Measurements from ENCODE around the gene RAB44.
"Not testable (repeated sequence)": the region's sequence is repeated elsewhere in the genome, so short reads cannot be mapped to it uniquely, and the experiment has no call there.

RAB44 gene

DNA sequence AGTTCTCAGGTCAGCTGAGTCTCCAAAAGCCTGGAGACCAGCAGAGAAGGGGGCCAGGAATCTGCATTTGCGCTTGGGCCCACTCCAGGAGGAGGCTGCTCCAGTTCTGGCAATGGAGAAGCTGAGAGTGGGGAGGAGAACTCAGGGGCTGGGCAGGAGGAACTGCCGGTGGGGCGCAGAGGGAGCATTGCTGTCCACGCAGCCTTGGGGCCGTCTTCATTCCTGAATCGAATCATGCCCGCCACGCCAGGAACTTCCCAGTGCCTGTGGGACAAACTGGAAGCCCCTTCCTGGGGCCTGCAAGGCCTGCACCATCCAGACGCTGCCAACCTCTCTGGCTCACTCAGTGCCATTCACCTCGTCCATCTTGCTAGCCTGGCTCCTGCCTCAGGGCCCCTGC lies 16.9 kb downstream of the RAB44 start:
- in situ Hi-C loops (cut with HindIII; ENCODE audit: low pct_unique_long_range_greater_than_20kb, low sequenced_read_pairs), result no loop called here
- no peak for TF ChIP-seq JUND (IDR thresholded peaks at IDR 0.05; ENCODE audit: low read depth)
- DNase-seq (ENCODE audit: low read depth in 1 of 2, low spot score in 1 of 2), result no peak

GRCh38 chr6:36715469-36715868 lies 17.8 kb downstream of the RAB44 start:
- TF ChIP-seq JUND (IDR thresholded peaks at IDR 0.05; ENCODE audit: low read depth), result no peak
- in situ Hi-C loops (cut with HindIII; ENCODE audit: low pct_unique_long_range_greater_than_20kb, low sequenced_read_pairs), result no loop called here
- no peak for DNase-seq (ENCODE audit: low read depth in 1 of 2, low spot score in 1 of 2)

DNA sequence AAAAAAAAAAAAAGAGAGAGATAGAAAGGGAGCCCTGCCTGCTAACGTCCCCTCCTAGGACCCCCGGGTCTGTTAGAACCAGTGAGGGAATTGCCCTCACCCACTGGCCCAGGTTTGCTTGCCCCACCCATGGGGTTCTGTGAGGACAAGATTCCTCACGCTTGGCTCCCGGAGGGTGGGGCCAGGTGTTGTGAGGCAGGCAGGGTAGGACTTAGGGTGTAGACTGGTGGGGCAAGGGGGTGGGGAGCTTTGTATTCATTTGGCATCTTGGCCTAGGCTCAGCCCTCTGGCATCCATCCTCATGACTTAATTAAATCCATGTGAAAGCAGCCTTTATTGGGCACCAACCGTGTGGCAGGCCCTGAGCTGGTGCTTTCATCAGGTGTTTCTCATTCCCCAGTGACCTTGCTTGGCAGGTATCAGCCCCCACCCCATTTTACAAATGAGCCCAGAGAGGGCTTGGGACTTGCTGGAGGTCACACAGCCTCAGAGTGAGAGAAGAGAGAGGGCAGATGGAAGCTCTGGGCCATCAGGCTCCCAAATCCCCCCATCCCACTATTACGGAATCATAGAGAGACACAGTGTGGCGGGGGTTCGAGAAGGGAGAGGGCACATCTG lies 19.0 kb downstream of the RAB44 start:
- DNase-seq (ENCODE audit: low read depth in 1 of 2, low spot score in 1 of 2), result no peak
- no peak for TF ChIP-seq JUND (IDR thresholded peaks at IDR 0.05; ENCODE audit: low read depth)
- in situ Hi-C loops (cut with HindIII; ENCODE audit: low pct_unique_long_range_greater_than_20kb, low sequenced_read_pairs), result no loop called here

DNA sequence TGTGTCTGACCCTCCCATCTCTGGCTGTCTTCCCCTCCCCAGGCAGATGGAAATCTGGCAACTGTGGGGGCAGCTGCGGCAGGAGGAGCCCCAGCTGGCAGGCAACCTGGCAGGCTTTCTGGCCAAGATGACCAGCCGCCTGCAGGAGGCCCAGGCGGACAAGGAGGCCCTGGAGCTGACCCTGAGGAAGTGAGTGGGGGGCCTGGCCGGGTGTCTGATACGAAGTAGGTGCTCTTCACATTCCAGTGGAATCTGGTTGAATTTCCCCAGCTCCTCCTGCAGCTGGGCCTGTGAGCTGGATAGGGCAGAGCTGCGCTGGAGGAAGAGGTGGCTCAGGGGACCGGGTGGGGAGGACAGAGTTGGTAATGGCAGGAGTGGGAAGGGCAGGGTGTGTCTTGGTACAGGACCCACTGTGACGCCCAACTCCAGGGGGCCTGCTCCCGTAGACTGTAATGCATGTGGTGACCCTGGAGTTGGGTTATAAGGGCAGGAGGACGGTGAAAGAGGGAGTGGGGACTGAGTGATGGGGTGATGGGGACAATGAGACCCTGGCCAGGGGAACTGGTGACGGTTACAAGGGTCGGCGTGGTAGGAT lies 19.7 kb downstream of the RAB44 start:
- DNase-seq (ENCODE audit: low read depth in 1 of 2, low spot score in 1 of 2), result no peak
- in situ Hi-C loops (cut with HindIII; ENCODE audit: low pct_unique_long_range_greater_than_20kb, low sequenced_read_pairs), result no loop called here

DNA sequence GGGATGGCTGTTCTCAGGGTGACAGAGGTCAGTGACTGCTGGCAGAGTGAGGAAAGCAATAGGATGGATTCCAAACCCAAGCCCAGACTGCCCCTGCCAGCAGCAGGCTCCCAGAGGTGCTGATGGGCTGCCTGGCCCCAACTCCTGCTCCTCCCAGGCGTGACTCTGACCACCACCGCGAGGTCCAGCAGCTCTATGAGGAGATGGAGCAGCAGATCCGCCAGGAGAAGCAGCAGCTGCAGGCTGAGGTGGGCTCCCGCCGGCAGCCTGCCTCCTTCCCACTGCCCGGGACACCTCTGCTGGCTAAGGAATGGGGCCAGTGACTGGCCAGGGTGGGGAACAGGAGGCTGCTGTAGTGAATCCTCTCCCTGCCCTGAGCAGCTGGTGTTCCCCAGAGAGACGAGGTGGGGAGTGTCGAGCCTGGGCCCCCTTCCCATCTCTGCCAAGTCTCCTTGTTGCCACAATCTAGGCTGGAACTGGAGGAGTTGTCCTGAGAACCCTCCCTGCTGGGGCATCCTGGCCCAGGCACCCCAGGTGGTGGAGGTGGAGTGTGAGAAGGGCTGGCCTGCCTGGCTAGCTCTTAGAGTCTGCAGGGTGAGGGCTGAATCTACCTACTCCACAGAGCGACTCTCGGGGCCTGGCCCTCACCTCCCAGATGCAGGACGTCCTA lies 20.4 kb downstream of the RAB44 start:
- DNase-seq (ENCODE audit: low read depth in 1 of 2, low spot score in 1 of 2), result no peak
- TF ChIP-seq JUND (IDR thresholded peaks at IDR 0.05; ENCODE audit: low read depth), result no peak
- in situ Hi-C loops (cut with HindIII; ENCODE audit: low pct_unique_long_range_greater_than_20kb, low sequenced_read_pairs), result no loop called here

More for the DNA sequence above, 19.7 kb downstream of the RAB44 start:
- TF ChIP-seq JUND (IDR thresholded peaks at IDR 0.05; ENCODE audit: low read depth), result no peak

- DNase-seq (ENCODE audit: low read depth in 1 of 2, low spot score in 1 of 2), result no peak
- in situ Hi-C loops (cut with HindIII; ENCODE audit: low pct_unique_long_range_greater_than_20kb, low sequenced_read_pairs), result no loop called here
- TF ChIP-seq JUND (IDR thresholded peaks at IDR 0.05; ENCODE audit: low read depth), result no peak
Observed at GRCh38 chr6:36718560-36718959, 20.9 kb downstream of the RAB44 start.

- in situ Hi-C loops (cut with HindIII; ENCODE audit: low pct_unique_long_range_greater_than_20kb, low sequenced_read_pairs), result no loop called here
- TF ChIP-seq JUND (IDR thresholded peaks at IDR 0.05; ENCODE audit: low read depth), result no peak
Observed at GRCh38 chr6:36719126-36719525, 21.5 kb downstream of the RAB44 start.

DNA sequence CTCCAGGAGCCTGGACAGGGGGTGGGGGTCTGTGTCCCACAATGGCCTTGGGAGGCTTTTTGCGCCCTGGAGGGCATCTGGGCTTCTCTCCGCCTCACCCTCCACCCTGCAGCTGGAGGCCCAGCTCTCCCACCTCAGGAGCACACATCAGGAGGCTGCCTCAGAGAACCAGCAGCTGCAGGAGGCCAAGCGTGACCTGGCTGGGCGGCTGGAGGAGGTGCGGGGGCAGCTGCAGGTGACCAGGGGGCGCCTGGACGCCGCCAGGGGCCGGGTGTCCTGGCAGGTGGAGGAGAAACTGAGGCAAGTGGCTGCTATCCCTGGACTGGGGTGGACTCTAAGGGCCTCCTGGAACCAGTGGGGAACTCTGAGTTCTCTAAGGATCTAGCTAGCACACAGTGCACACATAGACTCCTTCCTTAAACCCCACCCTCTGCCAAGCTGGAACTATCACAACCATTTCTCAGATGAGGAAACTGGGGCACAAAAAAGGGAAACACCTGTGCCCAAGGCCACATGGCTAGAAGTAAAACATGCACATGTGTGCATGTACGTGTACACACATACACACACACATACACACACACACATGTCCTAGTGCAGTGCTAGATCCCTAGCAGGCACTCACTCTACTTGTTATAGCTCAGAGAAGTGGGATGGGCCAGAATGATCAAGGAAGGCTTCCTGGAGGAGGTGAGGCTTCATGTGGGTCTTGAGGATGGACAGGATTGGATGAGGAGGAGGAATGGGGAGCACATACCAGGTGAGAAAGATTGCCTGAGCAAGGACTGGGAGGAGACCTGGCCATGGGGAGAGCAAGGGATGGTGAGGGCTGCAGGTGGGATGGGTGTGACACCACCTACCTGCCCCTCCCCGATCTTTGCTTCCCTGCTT lies 22.9 kb downstream of the RAB44 start:
- in situ Hi-C loops (cut with HindIII; ENCODE audit: low pct_unique_long_range_greater_than_20kb, low sequenced_read_pairs), result no loop called here
- no peak for DNase-seq (ENCODE audit: low read depth in 1 of 2, low spot score in 1 of 2)
- no peak for TF ChIP-seq JUND (IDR thresholded peaks at IDR 0.05; ENCODE audit: low read depth)

More at GRCh38 chr6:36719126-36719525, 21.5 kb downstream of the RAB44 start:
- no peak for DNase-seq (ENCODE audit: low read depth in 1 of 2, low spot score in 1 of 2)

- in situ Hi-C loops (cut with HindIII; ENCODE audit: low pct_unique_long_range_greater_than_20kb, low sequenced_read_pairs), result no loop called here
- no peak for DNase-seq (ENCODE audit: low read depth in 1 of 2, low spot score in 1 of 2)
- TF ChIP-seq JUND (IDR thresholded peaks at IDR 0.05; ENCODE audit: low read depth), result no peak
Observed at GRCh38 chr6:36721369-36722140, 23.9 kb downstream of the RAB44 start.

GRCh38 chr6:36722365-36722764 lies 24.7 kb downstream of the RAB44 start:
- no peak for TF ChIP-seq JUND (IDR thresholded peaks at IDR 0.05; ENCODE audit: low read depth)
- in situ Hi-C loops (cut with HindIII; ENCODE audit: low pct_unique_long_range_greater_than_20kb, low sequenced_read_pairs), result no loop called here
- DNase-seq (ENCODE audit: low read depth in 1 of 2, low spot score in 1 of 2), result no peak

- no peak for DNase-seq (ENCODE audit: low read depth in 1 of 2, low spot score in 1 of 2)
- no peak for TF ChIP-seq JUND (IDR thresholded peaks at IDR 0.05; ENCODE audit: low read depth)
- in situ Hi-C loops (cut with HindIII; ENCODE audit: low pct_unique_long_range_greater_than_20kb, low sequenced_read_pairs), result no loop called here
Observed at GRCh38 chr6:36722879-36723278, 25.3 kb downstream of the RAB44 start.

- DNase-seq (ENCODE audit: low read depth in 1 of 2, low spot score in 1 of 2); in situ Hi-C loops (cut with HindIII; ENCODE audit: low pct_unique_long_range_greater_than_20kb, low sequenced_read_pairs): not testable (repeated sequence)
Observed at GRCh38 chr6:36723992-36724391, 26.4 kb downstream of the RAB44 start.
